GM12892 (cell line): ENCODE measurements around the gene FAM20A.
"Not testable (repeated sequence)": the region's sequence is repeated elsewhere in the genome, so short reads cannot be mapped to it uniquely, and the experiment has no call there.

Source experiments
- DNase-seq: peaks from one replicate; pipeline ENCODE4 v3.0.0; 2011; ENCODE audit not compliant: insufficient read length
- FAIRE-seq: peaks from 2 replicates; lab custom pipeline; 2011; peaks lifted over from hg19 to GRCh38; lab: Jason Lieb, UNC
- POLR2A ChIP-seq: IDR thresholded peaks from 2 replicates; pipeline ENCODE4 v1.6.1; 2011; ENCODE audit warnings: low read depth, low read length, control low read depth
- POLR2AphosphoS5 ChIP-seq: IDR thresholded peaks from 2 replicates; pipeline ENCODE4 v1.6.1; 2011; ENCODE audit warnings: low read depth, low read length, control low read depth
- TAF1 ChIP-seq: IDR thresholded peaks from 2 replicates; pipeline ENCODE4 v1.6.1; 2011; ENCODE audit warnings: low read depth, mild to moderate bottlenecking, control low read depth, low read length, borderline replicate concordance

FAM20A gene

DNA sequence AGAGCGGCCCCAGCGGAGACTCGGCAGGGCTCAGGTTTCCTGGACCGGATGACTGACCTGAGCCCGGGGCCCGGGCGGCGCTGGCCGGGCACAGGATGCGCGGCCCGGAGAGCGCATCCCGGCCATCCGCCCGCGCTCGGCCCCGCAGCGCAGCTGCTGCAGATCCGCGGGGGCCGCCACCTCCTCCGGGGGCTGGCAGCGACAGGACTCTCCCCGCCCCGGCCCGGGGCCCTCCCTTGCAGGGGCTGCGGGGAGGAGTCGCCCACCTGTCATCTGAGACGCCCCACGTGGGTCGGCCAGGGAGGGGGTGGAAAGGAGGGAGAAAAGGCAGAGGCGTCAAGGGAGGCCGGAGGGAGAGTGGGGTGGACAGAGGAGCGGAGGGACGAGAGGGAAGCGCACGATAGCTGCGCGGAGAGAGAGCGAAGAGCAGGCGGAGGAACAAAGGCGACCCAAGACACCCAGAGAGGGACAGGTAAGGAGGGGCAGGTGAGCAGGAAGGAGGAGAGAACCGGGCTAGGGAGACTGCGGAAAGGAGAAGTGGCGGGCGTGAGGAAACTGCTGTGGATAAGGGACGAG, 89.4 kb downstream of the FAM20A start:
- FAIRE-seq, result peak; percentile 53
- DNase-seq, result peak; percentile 48
- TF ChIP-seq TAF1 (no peak), POLR2AphosphoS5 (no peak), POLR2A (0 out of 2 replicates have a peak, but pooled peaks have one; percentile 13)

DNA sequence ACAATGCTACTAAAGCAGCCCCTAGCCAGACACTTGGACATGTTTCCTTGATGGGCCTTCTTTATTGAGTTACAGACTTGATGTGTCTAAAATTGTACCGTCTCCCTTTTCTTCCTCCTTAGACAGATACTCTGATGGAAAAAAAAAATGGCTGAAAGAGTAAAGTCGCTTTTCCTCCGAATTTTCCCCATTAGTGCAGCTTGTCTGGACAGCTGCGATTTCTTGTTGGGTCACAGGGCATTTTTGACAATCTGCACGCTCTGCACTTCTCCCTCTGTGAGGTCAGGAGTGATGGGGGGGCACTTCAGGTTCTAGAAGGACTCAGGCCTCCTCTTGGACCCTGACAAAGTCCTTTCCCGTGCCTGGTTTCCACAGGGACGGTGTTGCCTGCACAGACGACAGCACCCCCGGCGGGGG, 89.9 kb downstream of the FAM20A start:
- DNase-seq (no peak), FAIRE-seq (no peak)
- TF ChIP-seq POLR2A (no peak), TAF1 (no peak), POLR2AphosphoS5 (no peak)

DNA sequence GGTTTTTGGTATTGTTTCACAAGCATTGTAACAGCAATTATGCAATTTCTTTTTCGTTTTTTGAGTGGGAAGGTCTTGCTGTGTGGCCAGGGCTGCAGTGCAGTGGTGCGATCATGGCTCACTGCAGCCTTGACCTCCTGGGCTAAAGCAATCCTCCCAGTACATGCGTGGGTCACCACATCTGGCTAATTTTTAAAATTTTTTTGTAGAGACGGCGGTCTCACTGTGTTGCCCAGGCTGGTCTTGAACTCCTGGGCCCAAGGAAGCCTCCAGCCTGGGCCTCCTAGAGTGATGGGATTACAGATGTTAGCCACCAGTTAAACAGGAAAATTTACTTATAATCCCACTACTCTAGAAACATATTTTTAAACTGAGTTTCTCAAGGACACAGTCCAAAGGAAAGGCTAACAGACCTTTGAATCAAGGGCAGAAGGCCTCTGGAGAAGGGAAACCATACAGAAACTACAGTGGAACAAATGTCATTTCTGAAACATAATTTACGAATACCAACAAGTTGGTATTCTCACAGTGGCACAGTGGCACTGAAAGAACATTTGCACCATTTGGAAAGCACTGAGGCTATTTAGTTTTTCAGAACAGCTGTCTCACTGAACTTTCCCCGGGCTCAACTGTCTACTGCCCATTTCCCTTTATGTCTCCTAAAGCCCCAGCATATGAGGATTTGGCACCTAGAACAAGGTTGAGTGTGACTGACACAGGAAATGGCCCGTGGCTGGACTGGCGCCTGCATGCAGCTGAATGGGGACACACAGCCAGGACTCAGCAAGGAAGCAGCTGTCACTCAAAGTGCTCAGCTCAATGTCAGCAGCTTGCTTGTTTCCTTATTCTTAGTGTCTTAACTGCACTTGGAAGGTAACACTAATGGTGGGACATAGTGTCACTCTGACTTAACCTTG, 91.8 kb downstream of the FAM20A start:
- FAIRE-seq, result no peak
- DNase-seq, result no peak
- TF ChIP-seq POLR2AphosphoS5 (no peak), TAF1 (no peak), POLR2A (no peak)

DNA sequence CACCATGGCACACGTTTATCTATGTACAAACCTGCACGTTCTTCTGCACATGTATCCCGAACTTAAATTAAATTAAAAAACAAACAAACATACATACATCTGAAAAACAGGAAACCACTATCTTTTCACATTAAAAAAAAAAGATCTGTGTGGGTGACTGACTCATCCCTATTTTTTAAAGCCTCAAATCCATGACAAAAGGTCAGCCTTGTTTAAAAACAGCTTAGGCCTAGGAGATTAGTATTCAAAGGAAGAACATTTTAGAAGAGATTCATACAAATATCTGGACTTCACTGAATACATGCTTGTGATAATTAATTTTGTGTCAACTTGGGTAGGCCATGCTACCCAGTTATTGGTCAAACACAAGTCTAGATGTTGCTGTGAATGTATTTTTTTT, 93.6 kb downstream of the FAM20A start:
- TF ChIP-seq TAF1 (no peak), POLR2A (no peak), POLR2AphosphoS5 (no peak)
- DNase-seq, result no peak
- no peak for FAIRE-seq

DNA sequence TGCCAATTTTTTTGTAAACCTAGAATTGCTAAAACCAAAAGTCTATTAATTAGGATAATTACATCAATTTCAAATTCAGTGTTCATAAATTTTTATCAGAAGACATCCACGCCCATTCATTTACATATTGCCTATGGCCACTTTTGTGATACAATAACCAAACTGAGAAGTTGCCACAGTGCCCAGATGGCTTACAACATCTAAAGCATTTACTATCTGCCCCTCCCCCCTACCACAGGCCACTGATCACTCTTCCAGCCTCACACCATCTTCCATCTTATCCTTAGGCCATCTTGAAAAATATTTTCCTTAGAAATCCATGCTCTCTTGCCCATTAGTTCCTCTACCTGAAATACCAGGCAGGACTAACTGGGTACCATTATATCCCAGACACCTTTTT, 95.2 kb downstream of the FAM20A start:
- FAIRE-seq (no peak), DNase-seq (no peak)
- TF ChIP-seq POLR2AphosphoS5 (no peak), TAF1 (no peak), POLR2A (no peak)

DNA sequence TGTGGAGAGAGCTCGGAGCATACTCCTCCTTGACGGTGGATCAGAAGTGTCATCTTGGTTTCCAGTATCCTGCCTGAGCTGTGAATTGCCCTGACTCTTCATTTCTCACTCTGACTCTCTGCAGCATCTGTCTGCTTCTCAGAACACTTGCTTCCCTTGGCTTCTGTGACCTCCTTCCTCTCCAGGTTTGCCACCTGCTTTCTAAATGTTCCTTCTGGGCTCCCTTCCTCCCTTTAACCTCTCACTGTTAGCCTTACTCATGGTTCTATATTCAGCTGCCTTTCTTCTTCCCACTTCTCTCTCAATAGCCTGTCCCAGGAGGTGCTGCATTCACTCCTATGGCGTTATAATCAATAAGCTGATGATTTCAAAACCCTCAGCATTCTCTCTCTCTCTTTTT, 100.1 kb downstream of the FAM20A start:
- TF ChIP-seq POLR2A (no peak), POLR2AphosphoS5 (no peak), TAF1 (no peak)
- DNase-seq, result no peak
- no peak for FAIRE-seq

DNA sequence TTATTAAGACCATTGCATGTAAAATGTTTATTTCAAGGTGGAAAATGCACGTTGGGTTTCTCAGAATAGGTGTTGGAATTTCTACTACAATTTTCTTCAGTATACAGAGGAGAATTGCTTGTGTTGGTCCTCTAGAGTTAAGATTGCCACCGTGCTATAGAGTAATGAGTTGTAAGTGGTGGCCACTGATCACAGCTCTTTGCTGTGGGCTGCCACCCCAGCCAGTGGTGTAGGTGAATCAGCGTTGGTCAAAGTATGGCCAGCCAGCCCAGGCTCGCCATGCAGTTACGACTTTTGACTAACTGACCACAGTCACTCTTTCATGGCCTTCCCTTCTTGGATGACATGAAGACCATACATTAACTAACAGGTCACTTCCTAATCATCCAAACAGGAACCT, 101.6 kb downstream of the FAM20A start:
- TF ChIP-seq POLR2AphosphoS5 (no peak), POLR2A (no peak), TAF1 (no peak)
- peak; percentile 5 for FAIRE-seq
- no peak for DNase-seq

DNA sequence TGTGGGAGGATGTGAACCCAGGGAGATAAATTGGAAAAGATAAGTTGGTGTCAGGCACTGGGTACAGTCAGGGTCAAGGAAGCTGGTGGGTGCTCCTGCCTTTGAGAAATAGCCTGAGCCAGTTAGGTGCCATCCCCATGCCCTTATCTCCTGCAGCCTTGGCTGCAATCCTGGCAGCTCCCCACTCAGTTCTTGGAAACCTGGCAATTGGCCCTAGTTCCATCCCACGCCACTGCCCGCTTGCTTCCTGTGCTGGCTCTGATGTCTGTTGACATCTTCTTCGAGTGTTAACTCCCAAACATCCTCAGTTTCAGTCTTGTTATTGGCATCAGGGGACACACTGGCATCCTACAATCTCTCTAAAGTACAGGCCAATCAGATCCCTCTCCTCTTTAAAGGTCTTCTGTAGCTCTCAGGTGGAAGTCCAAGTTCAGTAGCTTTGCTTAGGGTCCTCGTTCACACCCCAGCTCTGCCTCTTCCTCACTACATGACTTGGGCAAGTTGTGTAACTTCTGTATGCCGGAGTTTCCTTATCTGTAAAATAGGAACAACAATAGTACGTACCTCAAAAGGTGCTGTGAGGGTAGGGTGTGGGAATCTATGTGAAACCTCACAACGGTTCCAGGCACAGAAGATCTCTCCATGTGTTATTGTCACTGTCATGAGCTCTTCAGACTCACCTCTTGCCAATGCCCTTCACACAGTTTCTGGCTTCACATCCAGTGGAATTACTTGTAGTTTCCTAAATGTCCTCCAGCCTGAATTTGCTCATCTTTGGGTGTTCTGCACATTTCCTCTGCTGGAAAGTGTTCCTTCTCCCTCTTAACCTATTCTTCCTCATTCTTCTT, 102.5 kb downstream of the FAM20A start:
- no peak for TF ChIP-seq POLR2AphosphoS5
- no peak for TF ChIP-seq TAF1
- TF ChIP-seq POLR2A, result no peak
- FAIRE-seq, result peak; percentile 74
- no peak for DNase-seq

DNA sequence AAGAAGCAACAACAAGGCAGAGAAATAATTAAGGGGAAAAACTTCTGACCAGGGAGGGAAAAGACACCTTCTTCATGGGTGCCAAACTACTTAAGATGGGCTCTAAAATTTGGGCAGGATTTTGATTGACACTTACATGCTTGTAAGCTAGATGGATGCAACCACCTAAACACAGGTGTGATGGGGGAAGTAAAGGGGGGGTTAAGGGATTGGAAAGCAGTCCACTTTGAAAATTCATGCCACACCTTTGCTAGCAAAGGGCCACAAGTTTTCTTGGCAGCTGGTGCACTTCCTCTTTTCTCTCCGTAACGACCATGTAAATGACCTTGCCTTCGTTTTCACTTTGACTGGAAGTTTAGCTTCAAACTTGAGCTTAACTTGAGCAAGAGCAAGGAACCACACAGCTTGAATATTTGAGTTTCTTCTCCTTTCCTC, 103.3 kb downstream of the FAM20A start:
- DNase-seq (peak; percentile 53), FAIRE-seq (peak; percentile 94)
- TF ChIP-seq TAF1, result no peak
- no peak for TF ChIP-seq POLR2AphosphoS5
- no peak for TF ChIP-seq POLR2A

DNA sequence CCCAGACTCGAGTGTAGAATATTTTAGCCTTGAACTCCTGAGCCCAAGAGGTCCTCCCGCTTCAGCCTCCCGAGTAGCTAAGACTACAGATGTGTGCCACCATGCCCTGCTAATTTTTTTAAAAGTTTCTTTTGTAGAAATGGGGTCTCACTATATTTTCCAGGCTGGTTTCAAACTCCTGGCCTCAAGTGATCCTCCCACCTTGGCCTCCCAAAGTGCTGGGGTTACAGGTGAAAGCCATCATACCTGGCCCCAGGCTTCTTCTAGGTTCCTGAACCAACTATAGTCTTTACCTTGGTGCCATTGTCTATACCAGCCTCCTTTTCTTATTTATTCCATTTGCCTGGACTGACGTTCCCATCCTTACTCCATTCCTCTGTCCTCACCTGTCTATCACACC, 106.1 kb downstream of the FAM20A start:
- DNase-seq, result no peak
- TF ChIP-seq TAF1, result no peak
- TF ChIP-seq POLR2AphosphoS5, result no peak
- no peak for TF ChIP-seq POLR2A
- no peak for FAIRE-seq

DNA sequence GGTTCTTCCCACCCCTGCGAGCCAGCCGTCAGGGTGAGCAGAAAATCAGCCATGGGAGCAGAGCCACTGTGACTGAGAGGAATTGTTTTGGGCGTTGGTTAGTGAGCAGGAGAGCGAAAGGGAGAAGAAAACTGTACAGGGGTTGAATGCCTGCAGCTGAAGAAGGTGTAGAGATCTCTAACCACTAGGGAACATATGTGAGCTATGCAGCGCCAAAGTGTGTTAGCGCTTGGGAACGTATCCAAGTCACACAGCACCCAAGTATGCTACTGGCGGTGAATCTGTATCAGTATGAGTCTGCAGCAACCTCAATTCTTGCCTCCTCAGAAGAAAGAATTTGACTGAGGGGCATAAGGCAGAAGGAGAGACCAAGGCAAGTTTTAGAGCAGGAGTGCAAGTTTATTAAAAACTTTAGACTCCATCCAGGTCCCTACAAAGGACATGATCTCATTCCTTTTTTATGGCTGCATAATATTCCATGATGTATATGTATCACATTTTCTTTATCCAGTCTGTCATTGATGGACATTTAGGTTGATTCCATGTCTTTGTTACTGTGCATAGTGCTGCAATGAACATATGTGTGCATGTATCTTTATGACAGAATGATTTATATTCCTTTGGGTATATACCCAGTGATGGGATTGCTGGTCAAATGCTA, 108.6 kb downstream of the FAM20A start:
- not testable (repeated sequence) for DNase-seq

More for the DNA sequence above, 108.6 kb downstream of the FAM20A start:
- FAIRE-seq, result not testable (repeated sequence)
